Stimulated activated CD4-positive, alpha-beta T cell treated with anti-CD3 and anti-CD28 coated beads, Interleukin-12 subunit alpha, Interleukin-12 subunit beta, amount 100 ng/mL, for 4 hours (primary cell): ENCODE measurements around the gene TIMD4.
A peak's percentile ranks its signal among the peaks of the same experiment; 100 is the strongest.

ENCODE experiments used
- DNase-seq: peaks from one replicate; pipeline ENCODE4 v3.0.0-alpha.2; 2020

The TIMD4 gene

GRCh38 chr5:156920861-156921431 is 42.1 kb downstream of the TIMD4 start:
- DNase-seq = no peak

DNA sequence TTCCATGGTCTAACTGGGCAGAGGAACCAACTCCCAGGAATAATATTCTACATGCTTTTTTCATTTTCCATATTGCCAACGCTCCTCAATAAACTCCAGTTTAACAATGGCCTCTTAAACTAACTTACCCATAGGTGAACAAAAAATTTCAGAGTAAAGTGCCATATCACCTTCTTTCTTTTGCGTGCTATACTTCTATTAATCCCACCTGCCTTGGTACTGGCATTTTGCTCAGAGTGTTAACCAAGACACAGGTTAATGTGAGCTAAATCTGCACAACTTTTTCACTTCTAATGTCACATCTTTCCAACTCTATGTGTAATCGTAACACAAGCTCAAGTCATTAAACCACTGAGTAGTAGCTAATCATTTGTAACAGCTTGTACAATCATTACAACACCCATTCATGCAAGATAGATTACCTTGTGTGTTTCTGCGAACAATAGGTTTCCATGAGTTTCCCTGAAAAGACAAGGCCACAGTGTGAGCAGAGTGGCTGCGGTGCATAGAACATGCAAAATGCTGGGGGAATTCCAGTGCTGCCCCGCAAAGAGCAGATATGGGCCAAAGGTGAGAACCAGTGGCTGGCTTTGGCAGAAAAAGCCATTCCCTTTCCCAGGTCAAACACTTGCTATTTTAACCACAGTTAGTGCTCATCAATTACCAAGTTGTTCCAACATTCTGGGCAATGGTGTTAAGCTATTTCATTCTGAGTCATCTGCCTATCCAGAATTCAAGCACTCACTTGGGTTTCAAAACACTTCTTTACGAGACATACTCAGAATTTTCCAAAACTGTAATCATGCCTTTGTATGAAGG is 42.8 kb downstream of the TIMD4 start:
- DNase-seq = peak; percentile 23

DNA sequence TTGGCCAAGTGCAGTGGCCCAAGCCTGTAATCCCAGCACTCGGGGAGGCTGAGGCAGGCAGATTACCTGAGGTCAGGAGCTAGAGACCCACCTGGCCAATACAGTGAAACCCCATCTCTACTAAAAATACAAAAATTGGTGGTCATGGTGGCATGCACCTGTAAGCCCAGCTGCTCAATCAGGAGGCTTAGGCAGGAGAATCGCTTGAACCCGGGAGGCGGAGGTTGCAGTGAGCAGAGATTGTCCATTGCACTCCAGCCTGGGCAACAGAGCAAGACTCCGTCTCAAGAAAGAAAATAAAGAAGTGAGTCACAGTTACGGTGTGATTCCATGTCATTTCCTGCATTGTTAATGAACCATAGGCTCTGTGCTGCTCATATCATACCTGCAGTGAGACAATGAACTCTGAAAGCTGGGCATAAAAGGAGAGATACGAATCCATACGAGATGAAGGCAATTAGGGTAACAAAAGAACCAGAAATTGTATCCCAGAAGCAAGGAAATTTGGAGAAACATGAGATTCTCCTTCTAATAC is 44.6 kb downstream of the TIMD4 start:
- DNase-seq = no peak

- no peak for DNase-seq
These were observed 48.7 kb downstream of the TIMD4 start for GRCh38 chr5:156914371-156914737.

GRCh38 chr5:156913719-156914370 is 49.2 kb downstream of the TIMD4 start:
- DNase-seq = no peak

GRCh38 chr5:156913355-156913718 is 49.7 kb downstream of the TIMD4 start:
- no peak for DNase-seq

DNA sequence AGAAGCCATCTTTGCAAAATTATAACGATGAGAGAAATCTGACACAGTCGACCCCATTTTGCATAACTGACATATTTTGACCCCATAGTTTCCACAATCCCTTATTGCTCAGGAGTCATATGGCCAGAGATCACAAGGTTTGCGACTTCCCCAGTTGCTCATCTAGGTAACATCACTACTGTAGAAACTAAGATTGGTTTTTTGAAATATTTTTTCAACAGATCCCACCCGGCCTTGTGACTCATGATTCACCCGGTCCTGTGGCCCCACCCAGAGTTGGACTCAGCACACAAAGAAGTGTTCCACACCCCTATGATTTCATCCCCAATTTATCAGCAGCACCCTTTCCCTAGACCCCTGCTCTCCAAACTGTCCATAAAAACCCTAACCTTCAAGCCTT is 50.2 kb downstream of the TIMD4 start:
- no peak for DNase-seq

GRCh38 chr5:156909180-156909579 is 53.8 kb downstream of the TIMD4 start:
- no peak for DNase-seq

DNA sequence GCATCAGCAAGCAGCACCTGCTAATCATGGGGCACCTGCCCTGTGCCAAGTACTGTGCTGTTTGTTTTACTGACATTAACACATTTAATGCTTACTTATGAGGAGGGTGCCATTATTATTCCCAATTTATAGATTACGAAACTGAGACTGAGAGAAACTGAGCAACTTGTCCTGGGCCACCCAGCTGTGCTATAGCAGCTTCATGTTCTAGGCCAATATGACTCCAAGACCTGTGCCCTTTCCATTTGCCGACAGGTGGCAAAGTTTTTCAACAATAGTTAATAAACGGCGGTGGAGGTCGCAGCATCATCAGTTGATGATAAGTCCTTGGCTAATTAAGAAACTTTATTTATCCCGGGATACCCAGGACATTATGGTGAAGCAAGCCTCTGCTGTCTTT is 55.4 kb downstream of the TIMD4 start:
- no peak for DNase-seq

DNA sequence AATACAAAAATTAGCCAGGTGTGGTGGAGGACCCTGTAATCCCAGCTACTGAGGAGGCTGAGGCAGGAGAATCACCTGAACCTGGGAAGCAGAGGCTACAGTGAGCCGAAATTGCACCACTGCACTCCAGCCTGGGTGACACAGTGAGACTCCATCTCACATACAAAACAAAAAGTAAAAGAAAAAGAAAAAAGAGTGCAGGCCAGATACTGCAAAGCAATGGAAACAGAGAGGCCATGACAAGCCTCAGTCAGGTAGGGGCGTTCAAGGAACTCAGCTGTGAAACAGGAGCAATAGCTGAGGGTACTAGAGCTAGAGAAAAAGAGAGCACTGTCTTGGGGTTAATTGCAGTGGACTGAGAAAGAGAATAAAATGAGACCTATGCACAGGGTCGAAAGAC is 56.2 kb downstream of the TIMD4 start:
- DNase-seq = no peak

- DNase-seq = no peak
These were observed 66.5 kb downstream of the TIMD4 start for GRCh38 chr5:156896546-156896945.

DNA sequence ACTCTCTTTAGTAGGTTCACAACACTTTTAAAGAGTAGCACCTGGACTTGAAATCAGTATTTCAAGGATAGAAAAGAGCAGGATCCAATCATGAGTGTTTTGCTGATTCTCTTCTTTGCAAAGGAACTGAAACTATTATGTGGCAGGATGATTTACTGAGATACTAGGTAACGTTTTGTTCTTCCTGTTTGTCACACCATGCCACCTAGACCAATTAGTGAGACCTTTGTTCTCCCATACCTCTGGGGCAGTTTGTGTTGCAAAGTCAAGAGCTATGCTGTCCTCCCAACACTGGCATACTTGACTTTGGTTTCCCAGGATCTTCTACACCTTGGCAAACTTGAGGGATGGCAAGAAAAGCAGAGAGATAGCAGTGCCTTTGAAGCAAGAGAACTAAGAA is 69.5 kb downstream of the TIMD4 start:
- no peak for DNase-seq

GRCh38 chr5:156892864-156893263 is 70.2 kb downstream of the TIMD4 start:
- no peak for DNase-seq

DNA sequence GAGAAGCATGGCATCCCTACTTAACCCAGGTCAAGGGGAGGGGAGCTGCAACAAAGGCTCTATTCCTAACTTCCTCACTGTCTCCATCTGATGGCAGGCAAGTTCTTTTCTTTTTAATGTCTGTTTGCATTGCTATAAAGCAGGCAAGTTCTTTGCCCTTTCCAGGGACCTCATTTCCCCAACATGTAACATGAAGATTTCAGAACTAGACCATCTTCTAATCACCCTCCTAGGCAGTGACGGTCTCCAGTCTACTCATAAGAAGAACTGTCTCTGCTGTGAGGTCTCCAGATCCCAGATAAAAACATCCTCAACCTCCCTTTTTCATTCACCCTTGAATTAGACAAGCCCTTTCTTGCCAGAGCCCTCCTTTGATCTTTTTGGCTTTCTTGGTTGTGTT is 70.8 kb downstream of the TIMD4 start:
- no peak for DNase-seq

DNA sequence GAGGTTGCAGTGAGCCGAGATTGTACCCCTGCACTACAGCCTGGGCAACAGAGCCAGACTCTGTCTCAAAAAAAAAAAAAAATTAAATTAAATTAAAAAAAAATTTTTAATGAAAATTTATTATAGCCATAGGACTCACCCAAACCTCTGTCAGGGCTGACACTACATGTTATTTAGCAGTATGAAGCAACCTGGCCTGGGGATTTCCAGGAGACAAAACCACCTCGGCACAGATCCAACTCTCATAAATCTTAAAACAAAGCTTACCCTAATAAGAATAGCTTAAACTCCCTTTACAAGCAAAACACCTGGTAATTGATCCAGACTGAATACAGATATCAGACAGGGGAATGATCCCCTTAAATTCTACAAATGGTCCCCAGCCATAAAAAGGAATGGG is 74.5 kb downstream of the TIMD4 start:
- DNase-seq = no peak

- DNase-seq = no peak
These were observed 79.6 kb downstream of the TIMD4 start for GRCh38 chr5:156883316-156883875.

GRCh38 chr5:156879665-156880285 is 83.3 kb downstream of the TIMD4 start:
- DNase-seq = no peak

- DNase-seq = no peak
These were observed 91.8 kb downstream of the TIMD4 start for GRCh38 chr5:156871212-156871611.

- DNase-seq = no peak
These were observed 92.6 kb downstream of the TIMD4 start for GRCh38 chr5:156870498-156870839.
